Right lobe of liver (tissue), 4 donors: Measurements from ENCODE around the gene MEAK7.

Experiments
- POLR2A ChIP-seq: fragments of 450-650 bp; IDR thresholded peaks from one replicate; pipeline ENCODE4 v1.6.1; 2017; ENCODE audit warnings: antibody characterized with exemption, mild to moderate bottlenecking
- TF ChIP-seq, protein P1 (sequence below), 4 donors: fragments of 200-600 bp in 3 of 4; fragments of 450-650 bp in 1 of 4; IDR thresholded peaks; one replicate each; pipeline versions ENCODE4 v1.5.1 to v1.8.0; 2016 to 2022; ENCODE audit warnings: antibody characterized with exemption in 4 of 4, mild to moderate bottlenecking in 2 of 4
- donor health status: DM: no; HTN: no; CAD: no.
- donor health status: DM: no; HTN: no; CAD: no.
- donor health status: DM: no; HTN: yes; CAD: no.

DNA sequence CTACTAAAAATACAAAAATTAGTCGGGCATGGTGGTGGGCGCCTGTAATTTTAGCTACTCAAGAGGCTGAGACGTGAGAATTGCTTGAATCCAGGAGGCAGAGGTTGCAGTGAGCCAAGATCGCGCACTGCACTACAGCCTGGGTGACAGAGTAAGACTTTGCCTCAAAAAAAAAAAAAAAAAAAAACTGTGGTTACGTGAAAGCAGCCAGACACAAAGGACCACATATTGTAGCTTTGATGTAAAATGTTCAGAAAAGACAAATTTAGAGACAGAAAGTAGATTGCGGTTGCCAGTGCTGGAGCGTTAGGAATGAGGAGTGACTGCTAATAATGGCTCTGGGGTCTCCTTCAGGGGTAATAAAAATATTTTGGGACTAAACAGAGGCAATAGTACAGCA, 4.0 kb upstream of the MEAK7 start:
- TF ChIP-seq, protein P1, sequence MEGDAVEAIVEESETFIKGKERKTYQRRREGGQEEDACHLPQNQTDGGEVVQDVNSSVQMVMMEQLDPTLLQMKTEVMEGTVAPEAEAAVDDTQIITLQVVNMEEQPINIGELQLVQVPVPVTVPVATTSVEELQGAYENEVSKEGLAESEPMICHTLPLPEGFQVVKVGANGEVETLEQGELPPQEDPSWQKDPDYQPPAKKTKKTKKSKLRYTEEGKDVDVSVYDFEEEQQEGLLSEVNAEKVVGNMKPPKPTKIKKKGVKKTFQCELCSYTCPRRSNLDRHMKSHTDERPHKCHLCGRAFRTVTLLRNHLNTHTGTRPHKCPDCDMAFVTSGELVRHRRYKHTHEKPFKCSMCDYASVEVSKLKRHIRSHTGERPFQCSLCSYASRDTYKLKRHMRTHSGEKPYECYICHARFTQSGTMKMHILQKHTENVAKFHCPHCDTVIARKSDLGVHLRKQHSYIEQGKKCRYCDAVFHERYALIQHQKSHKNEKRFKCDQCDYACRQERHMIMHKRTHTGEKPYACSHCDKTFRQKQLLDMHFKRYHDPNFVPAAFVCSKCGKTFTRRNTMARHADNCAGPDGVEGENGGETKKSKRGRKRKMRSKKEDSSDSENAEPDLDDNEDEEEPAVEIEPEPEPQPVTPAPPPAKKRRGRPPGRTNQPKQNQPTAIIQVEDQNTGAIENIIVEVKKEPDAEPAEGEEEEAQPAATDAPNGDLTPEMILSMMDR (IDR thresholded peaks at IDR 0.05), result no peak
- TF ChIP-seq POLR2A, result no peak
